Measurements from ENCODE around the gene PITPNC1. TPM values are rescaled to one million over a fixed set of nuclear protein-coding genes. Genes with fewer than 3 reads are reported as not detected.

PITPNC1 gene
- total RNA-seq, 1 experiment from 2014 or later = 35.5 TPM

DNA sequence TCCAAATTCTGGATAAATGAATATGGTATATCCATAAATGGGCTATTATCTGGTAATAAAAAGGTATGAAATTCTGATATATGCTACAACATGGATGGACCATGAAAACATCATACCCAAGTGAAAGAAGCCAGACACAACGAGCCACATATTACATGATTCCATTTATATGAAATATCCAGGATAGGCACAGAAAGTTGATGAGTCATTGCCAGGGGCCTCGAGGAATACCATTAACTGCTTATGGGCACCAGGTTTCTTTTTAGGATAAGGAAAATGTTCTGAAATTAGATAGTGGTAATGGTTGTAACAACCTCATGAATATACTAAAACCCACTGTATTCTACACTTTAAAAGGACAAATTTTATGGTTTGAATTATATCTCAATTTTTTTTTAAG lies 123.2 kb downstream of the PITPNC1 start:
- no peak overlapping the region for H3K4me3 ChIP-seq (ENCODE audit: low read depth, low read length, poor library complexity, severe bottlenecking)
- no peaks in the 10 kb centered on the region for H3K27me3 ChIP-seq (replicated peaks; ENCODE audit: insufficient read depth, low read depth, low read length, poor library complexity)
- H3K27ac ChIP-seq (ENCODE audit: low read depth, low read length, poor library complexity, severe bottlenecking) = no peak overlapping the region
- ChIA-PET POLR2A (ENCODE audit: low non-redundant PET) (no interaction called here), CTCF (no interaction called here)
- H3K36me3 ChIP-seq (ENCODE audit: insufficient read depth, low read length, poor library complexity, severe bottlenecking) = no peaks in the 10 kb centered on the region
- TF ChIP-seq EZH2 (IDR thresholded peaks at IDR 0.05; ENCODE audit: borderline replicate concordance, low read depth, low read length, poor library complexity, severe bottlenecking) = no peak
- TF ChIP-seq, protein P1, sequence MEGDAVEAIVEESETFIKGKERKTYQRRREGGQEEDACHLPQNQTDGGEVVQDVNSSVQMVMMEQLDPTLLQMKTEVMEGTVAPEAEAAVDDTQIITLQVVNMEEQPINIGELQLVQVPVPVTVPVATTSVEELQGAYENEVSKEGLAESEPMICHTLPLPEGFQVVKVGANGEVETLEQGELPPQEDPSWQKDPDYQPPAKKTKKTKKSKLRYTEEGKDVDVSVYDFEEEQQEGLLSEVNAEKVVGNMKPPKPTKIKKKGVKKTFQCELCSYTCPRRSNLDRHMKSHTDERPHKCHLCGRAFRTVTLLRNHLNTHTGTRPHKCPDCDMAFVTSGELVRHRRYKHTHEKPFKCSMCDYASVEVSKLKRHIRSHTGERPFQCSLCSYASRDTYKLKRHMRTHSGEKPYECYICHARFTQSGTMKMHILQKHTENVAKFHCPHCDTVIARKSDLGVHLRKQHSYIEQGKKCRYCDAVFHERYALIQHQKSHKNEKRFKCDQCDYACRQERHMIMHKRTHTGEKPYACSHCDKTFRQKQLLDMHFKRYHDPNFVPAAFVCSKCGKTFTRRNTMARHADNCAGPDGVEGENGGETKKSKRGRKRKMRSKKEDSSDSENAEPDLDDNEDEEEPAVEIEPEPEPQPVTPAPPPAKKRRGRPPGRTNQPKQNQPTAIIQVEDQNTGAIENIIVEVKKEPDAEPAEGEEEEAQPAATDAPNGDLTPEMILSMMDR (conservative IDR thresholded peaks at IDR 0.05; ENCODE audit: low read depth, low read length) = no peak
- H3K4me1 ChIP-seq (ENCODE audit: insufficient read depth, low read length, poor library complexity, severe bottlenecking) = no peaks in the 10 kb centered on the region
- BruUV-seq (replicated peaks) = no TSS peak
- H3K9me3 ChIP-seq (ENCODE audit: low read depth, low read length, poor library complexity, severe bottlenecking) = no peaks in the 10 kb centered on the region
- intact Hi-C loops (cut with micrococcal nuclease; ENCODE audit: unreplicated experiment) = no loop called here
- DNase-seq (ENCODE audit: low spot score) = peak; percentile 45

DNA sequence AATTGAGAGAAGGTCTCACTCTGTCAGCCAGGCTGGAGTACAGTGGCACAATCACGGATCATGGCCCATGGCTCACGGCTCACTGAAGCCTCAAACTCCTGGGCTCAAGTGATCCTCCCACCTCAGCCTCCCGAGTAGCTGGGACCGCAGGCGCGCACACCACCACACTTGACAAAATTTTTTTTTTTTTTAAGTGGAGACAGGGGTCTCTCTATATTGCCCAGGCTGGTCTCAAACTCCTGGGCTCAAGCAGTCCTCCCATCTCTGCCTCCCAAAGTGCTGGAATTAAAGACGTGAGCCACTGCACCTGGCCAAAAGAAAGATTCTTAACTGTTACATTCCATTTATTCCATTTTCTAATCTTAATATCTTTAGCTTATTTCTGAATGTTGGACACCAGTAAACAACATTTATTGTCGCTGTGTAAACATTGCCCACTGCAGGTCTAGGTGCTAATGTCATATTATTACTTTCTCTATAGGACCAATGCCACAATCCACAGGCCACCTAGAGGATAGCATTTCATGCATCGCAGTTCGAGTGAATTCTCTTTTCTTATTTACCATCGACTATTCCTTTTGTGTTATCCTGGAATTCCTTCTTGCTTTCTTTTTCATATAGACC lies 123.7 kb downstream of the PITPNC1 start:
- no peaks in the 10 kb centered on the region for H3K9me3 ChIP-seq (ENCODE audit: low read depth, low read length, poor library complexity, severe bottlenecking)
- no peak overlapping the region for H3K27ac ChIP-seq (ENCODE audit: low read depth, low read length, poor library complexity, severe bottlenecking)
- POLR2A ChIA-PET (ENCODE audit: low non-redundant PET) = no interaction called here
- TF ChIP-seq EZH2 (IDR thresholded peaks at IDR 0.05; ENCODE audit: borderline replicate concordance, low read depth, low read length, poor library complexity, severe bottlenecking) = no peak
- TF ChIP-seq, protein P1 (conservative IDR thresholded peaks at IDR 0.05; ENCODE audit: low read depth, low read length) = no peak
- no peak overlapping the region for H3K4me3 ChIP-seq (ENCODE audit: low read depth, low read length, poor library complexity, severe bottlenecking)
- BruUV-seq (replicated peaks) = no TSS peak
- CTCF ChIA-PET = no interaction called here
- DNase-seq (ENCODE audit: low spot score) = no peak
- H3K27me3 ChIP-seq (replicated peaks; ENCODE audit: insufficient read depth, low read depth, low read length, poor library complexity) = no peaks in the 10 kb centered on the region
- H3K4me1 ChIP-seq (ENCODE audit: insufficient read depth, low read length, poor library complexity, severe bottlenecking) = no peaks in the 10 kb centered on the region
- no peaks in the 10 kb centered on the region for H3K36me3 ChIP-seq (ENCODE audit: insufficient read depth, low read length, poor library complexity, severe bottlenecking)
- intact Hi-C loops (cut with micrococcal nuclease; ENCODE audit: unreplicated experiment) = no loop called here

DNA sequence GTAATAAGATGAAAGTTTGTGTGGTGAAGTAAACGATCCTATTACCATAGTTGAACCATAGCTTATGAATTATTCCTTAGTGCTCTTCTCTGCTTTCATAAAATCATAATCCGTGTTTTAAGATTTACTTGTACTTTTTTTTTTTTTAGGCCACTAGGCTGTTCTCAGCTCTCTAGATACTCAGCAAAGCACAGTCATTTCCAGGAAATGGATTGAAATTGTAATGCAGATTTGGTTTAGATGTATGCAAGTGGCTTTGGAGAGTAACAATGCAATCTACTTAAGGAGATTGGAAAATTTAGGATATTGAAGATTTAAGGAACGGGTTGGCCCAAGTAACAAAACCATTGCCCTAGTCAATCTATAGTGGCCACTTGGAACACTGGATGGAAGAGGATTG lies 125.1 kb downstream of the PITPNC1 start:
- DNase-seq (ENCODE audit: low spot score) = no peak
- H3K36me3 ChIP-seq (ENCODE audit: insufficient read depth, low read length, poor library complexity, severe bottlenecking) = no peaks in the 10 kb centered on the region
- TF ChIP-seq, protein P1 (conservative IDR thresholded peaks at IDR 0.05; ENCODE audit: low read depth, low read length) = no peak
- TF ChIP-seq EZH2 (IDR thresholded peaks at IDR 0.05; ENCODE audit: borderline replicate concordance, low read depth, low read length, poor library complexity, severe bottlenecking) = no peak
- POLR2A ChIA-PET (ENCODE audit: low non-redundant PET) = no interaction called here
- no TSS peak for BruUV-seq (replicated peaks)
- peaks cover under 1% of the 10 kb centered on the region for H3K9me3 ChIP-seq (ENCODE audit: low read depth, low read length, poor library complexity, severe bottlenecking)
- no peaks in the 10 kb centered on the region for H3K4me1 ChIP-seq (ENCODE audit: insufficient read depth, low read length, poor library complexity, severe bottlenecking)
- CTCF ChIA-PET = no interaction called here
- no peak overlapping the region for H3K4me3 ChIP-seq (ENCODE audit: low read depth, low read length, poor library complexity, severe bottlenecking)
- no peak overlapping the region for H3K27ac ChIP-seq (ENCODE audit: low read depth, low read length, poor library complexity, severe bottlenecking)
- H3K27me3 ChIP-seq (replicated peaks; ENCODE audit: insufficient read depth, low read depth, low read length, poor library complexity) = no peaks in the 10 kb centered on the region
- intact Hi-C loops (cut with micrococcal nuclease; ENCODE audit: unreplicated experiment) = no loop called here

Measured in A673 (cell line).